Measurements from ENCODE around the gene OGN. TPM values are rescaled to one million over a fixed set of nuclear protein-coding genes. Genes with fewer than 3 reads are reported as not detected.

OGN gene
- total RNA-seq, 2 experiments from 2014 or later, result 0.11 TPM; not detected in 1

GRCh38 chr9:92393686-92394085, 10.7 kb downstream of the OGN start:
- no peaks in the 10 kb centered on the region for H3K27me3 Mint-ChIP-seq
- Histone ChIP-seq H3K36me3 (ENCODE audit: insufficient read depth, low read length) (no peaks in the 10 kb centered on the region), H3K4me1 (ENCODE audit: insufficient read depth, low read length) (no peaks in the 10 kb centered on the region), H3K27ac (ENCODE audit: low read depth in 1 of 2, low read length in 2 of 2) (no peak overlapping the region), H3K9me3 (ENCODE audit: control insufficient read depth in 1 of 2, insufficient read depth in 1 of 2, low read length in 2 of 2) (no peaks in the 10 kb centered on the region), H3K27me3 (ENCODE audit: control insufficient read depth in 1 of 2, insufficient read depth in 2 of 2, low read length in 2 of 2) (no peaks in the 10 kb centered on the region), H3K4me3 (ENCODE audit: low read length) (no peak overlapping the region)
- intact Hi-C loops (cut with DNase I, micrococcal nuclease), result no loop called here
- no peak for TF ChIP-seq CTCF (IDR thresholded peaks at IDR 0.05)
- POLR2A ChIA-PET, result no interaction called here
- H3K4me3 Mint-ChIP-seq, result no peak overlapping the region
- H3K36me3 Mint-ChIP-seq (ENCODE audit: low read depth), result no peaks in the 10 kb centered on the region
- no peak for ATAC-seq (ENCODE audit: poor library complexity)
- H3K9me3 Mint-ChIP-seq, result no peaks in the 10 kb centered on the region
- CTCF ChIA-PET, result no interaction called here
- DNase-seq, result no peak
- no peak overlapping the region for H3K27ac Mint-ChIP-seq
- no peaks in the 10 kb centered on the region for H3K4me1 Mint-ChIP-seq (ENCODE audit: low read depth)

GRCh38 chr9:92392690-92393089, 11.7 kb downstream of the OGN start:
- H3K4me3 Mint-ChIP-seq, result no peak overlapping the region
- H3K36me3 Mint-ChIP-seq (ENCODE audit: low read depth), result no peaks in the 10 kb centered on the region
- CTCF ChIA-PET, result no interaction called here
- no peaks in the 10 kb centered on the region for H3K4me1 Mint-ChIP-seq (ENCODE audit: low read depth)
- H3K9me3 Mint-ChIP-seq, result no peaks in the 10 kb centered on the region
- ATAC-seq (ENCODE audit: poor library complexity) (no peak), DNase-seq (no peak)
- POLR2A ChIA-PET, result no interaction called here
- TF ChIP-seq CTCF (IDR thresholded peaks at IDR 0.05), result no peak
- Histone ChIP-seq H3K36me3 (ENCODE audit: insufficient read depth, low read length) (no peaks in the 10 kb centered on the region), H3K4me3 (ENCODE audit: low read length) (no peak overlapping the region), H3K27me3 (ENCODE audit: control insufficient read depth in 1 of 2, insufficient read depth in 2 of 2, low read length in 2 of 2) (no peaks in the 10 kb centered on the region), H3K4me1 (ENCODE audit: insufficient read depth, low read length) (no peaks in the 10 kb centered on the region), H3K9me3 (ENCODE audit: control insufficient read depth in 1 of 2, insufficient read depth in 1 of 2, low read length in 2 of 2) (no peaks in the 10 kb centered on the region), H3K27ac (ENCODE audit: low read depth in 1 of 2, low read length in 2 of 2) (no peak overlapping the region)
- no peaks in the 10 kb centered on the region for H3K27me3 Mint-ChIP-seq
- intact Hi-C loops (cut with DNase I, micrococcal nuclease), result no loop called here
- no peak overlapping the region for H3K27ac Mint-ChIP-seq

GRCh38 chr9:92385953-92386352, 18.4 kb downstream of the OGN start:
- TF ChIP-seq CTCF (IDR thresholded peaks at IDR 0.05), result no peak
- H3K27me3 ChIP-seq (ENCODE audit: control insufficient read depth in 1 of 2, insufficient read depth in 2 of 2, low read length in 2 of 2), result no peaks in the 10 kb centered on the region
- Mint-ChIP-seq H3K36me3 (ENCODE audit: low read depth) (peaks cover 4% of the 10 kb centered on the region), H3K27ac (no peak overlapping the region), H3K4me1 (ENCODE audit: low read depth) (no peaks in the 10 kb centered on the region), H3K27me3 (no peaks in the 10 kb centered on the region), H3K9me3 (no peaks in the 10 kb centered on the region), H3K4me3 (no peak overlapping the region)
- no peaks in the 10 kb centered on the region for H3K9me3 ChIP-seq (ENCODE audit: control insufficient read depth in 1 of 2, insufficient read depth in 1 of 2, low read length in 2 of 2)
- intact Hi-C loops (cut with DNase I, micrococcal nuclease), result no loop called here
- ATAC-seq (ENCODE audit: poor library complexity) (no peak), DNase-seq (no peak)
- POLR2A ChIA-PET, result no interaction called here
- CTCF ChIA-PET, result no interaction called here
- no peak overlapping the region for H3K4me3 ChIP-seq (ENCODE audit: low read length)
- H3K27ac ChIP-seq (ENCODE audit: low read depth in 1 of 2, low read length in 2 of 2), result no peak overlapping the region
- no peaks in the 10 kb centered on the region for H3K36me3 ChIP-seq (ENCODE audit: insufficient read depth, low read length)
- H3K4me1 ChIP-seq (ENCODE audit: insufficient read depth, low read length), result no peaks in the 10 kb centered on the region
